ENCODE results near the gene SCAF8.
"Not testable (repeated sequence)": the region's sequence is repeated elsewhere in the genome, so short reads cannot be mapped to it uniquely, and the experiment has no call there.

Gene SCAF8

DNA sequence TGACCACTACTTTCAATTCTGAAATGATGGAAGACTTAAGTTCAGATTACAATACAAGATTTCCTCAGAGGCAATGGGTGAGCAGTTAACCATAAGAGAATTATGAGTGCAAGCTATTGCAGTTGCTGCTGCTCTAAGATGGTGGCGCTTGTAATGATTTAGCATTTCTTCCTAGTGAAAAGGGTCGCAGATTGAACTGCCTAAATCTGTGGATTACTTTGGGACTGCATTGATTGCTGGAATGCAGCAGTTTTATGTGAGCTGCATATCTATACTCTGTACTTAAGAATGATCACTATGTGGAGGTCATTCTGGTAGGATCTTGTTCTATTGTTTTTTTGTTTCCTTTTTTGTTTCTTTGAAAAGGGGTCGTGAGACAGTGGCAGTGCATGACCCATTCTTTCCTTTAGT lies 5.3 kb downstream of the SCAF8 start:
- Histone ChIP-seq H3K9ac (ENCODE audit: low read length) (no peak overlapping the region), H3K36me3 (ENCODE audit: insufficient read depth, low read length) (no peaks in the 10 kb centered on the region), H3K27me3 (ENCODE audit: control insufficient read depth in 1 of 2, insufficient read depth in 2 of 2, low read length in 2 of 2) (no peaks in the 10 kb centered on the region), H3K4me3 (ENCODE audit: low read depth in 1 of 2, low read length in 2 of 2) (no peak overlapping the region), H3K9me3 (ENCODE audit: low read length) (no peaks in the 10 kb centered on the region), H3K27ac (ENCODE audit: low read depth, low read length) (no peak overlapping the region), H3K4me1 (ENCODE audit: insufficient read depth, low read length) (peaks cover 79% of the 10 kb centered on the region)

DNA sequence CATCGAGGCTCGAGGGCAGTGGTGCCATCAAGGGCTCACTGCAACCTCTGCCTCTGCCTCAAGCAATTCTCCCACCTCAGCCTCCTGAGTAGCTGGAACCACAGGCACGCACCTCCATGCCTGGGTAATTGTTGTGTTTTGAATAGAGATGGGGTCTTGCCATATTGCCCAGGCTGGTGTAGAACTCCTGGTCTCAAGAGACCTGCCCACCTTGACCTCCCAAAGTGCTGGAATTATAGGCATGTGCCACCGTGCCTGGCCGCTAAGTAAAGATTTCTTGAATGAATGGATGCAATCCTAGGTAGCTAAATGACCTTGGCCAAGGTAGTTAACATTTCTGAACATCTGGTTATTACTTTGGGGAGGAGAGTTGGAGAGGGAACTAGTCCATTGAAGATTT lies 7.4 kb downstream of the SCAF8 start:
- Histone ChIP-seq H3K27ac (ENCODE audit: low read depth, low read length) (no peak overlapping the region), H3K4me3 (ENCODE audit: low read depth in 1 of 2, low read length in 2 of 2) (no peak overlapping the region), H3K27me3 (ENCODE audit: control insufficient read depth in 1 of 2, insufficient read depth in 2 of 2, low read length in 2 of 2) (no peaks in the 10 kb centered on the region), H3K9ac (ENCODE audit: low read length) (no peak overlapping the region), H3K9me3 (ENCODE audit: low read length) (no peaks in the 10 kb centered on the region), H3K36me3 (ENCODE audit: insufficient read depth, low read length) (no peaks in the 10 kb centered on the region), H3K4me1 (ENCODE audit: insufficient read depth, low read length) (peaks cover 69% of the 10 kb centered on the region)

DNA sequence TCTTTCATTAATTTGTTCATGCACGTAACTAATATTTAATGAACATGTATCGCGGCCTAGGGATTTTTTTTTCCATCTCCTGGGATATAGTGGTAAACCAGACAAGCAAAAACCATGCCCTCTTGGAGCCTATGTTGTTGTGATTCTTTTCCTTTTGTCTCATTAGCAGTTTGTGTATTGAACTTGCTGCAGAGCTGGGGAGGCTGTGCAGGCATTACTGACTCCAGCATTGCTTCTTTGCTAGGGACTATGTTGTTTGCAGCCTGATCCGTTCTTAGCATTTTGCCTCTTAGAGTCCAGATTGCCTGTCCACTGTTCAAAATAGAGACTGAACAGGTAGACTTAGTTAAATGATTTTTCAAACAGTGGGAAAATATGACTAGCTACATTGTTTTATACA lies 9.7 kb downstream of the SCAF8 start:
- no peaks in the 10 kb centered on the region for H3K27me3 ChIP-seq (ENCODE audit: control insufficient read depth in 1 of 2, insufficient read depth in 2 of 2, low read length in 2 of 2)
- H3K36me3 ChIP-seq (ENCODE audit: insufficient read depth, low read length): no peaks in the 10 kb centered on the region
- no peak overlapping the region for H3K27ac ChIP-seq (ENCODE audit: low read depth, low read length)
- H3K9ac ChIP-seq (ENCODE audit: low read length): no peak overlapping the region
- H3K4me1 ChIP-seq (ENCODE audit: insufficient read depth, low read length): peaks cover 58% of the 10 kb centered on the region
- no peaks in the 10 kb centered on the region for H3K9me3 ChIP-seq (ENCODE audit: low read length)
- H3K4me3 ChIP-seq (ENCODE audit: low read depth in 1 of 2, low read length in 2 of 2): no peak overlapping the region

DNA sequence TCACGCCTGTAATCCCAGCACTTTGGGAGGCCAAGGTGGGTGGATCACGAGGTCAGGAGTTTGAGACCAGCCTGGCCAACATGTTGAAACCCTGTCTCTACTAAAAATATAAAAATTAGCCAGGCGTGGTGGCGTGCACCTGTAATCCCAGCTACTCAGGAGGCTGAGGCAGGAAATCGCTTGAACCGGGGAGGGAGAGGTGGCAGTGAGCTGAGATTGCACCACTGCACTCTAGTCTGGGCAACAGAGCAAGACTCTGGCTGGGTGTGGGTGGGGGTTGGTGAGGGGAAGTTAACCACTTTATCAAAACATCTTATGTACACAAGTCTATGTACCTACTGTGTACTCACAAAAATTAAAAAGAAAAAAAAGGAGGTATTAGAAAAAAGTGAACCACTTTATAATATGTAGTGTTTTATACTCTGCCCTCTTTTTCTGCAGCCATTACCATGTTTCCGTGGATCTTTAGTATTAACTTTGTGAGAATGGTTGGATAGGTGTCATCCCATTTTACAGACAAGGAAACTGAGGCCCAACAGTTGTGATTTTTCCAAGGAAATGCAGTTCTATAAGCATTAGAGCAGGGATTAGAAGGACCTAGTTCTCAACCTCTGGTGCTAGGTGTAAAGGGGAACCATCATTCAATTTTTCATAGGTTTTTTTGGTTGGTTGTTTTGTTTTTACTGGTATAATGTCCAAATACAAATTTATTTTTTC lies 11.0 kb downstream of the SCAF8 start:
- H3K9me3 ChIP-seq (ENCODE audit: low read length); H3K9ac ChIP-seq (ENCODE audit: low read length); H3K36me3 ChIP-seq (ENCODE audit: insufficient read depth, low read length); H3K27ac ChIP-seq (ENCODE audit: low read depth, low read length); H3K4me3 ChIP-seq (ENCODE audit: low read depth in 1 of 2, low read length in 2 of 2); H3K27me3 ChIP-seq (ENCODE audit: control insufficient read depth in 1 of 2, insufficient read depth in 2 of 2, low read length in 2 of 2): not testable (repeated sequence)
- H3K4me1 ChIP-seq (ENCODE audit: insufficient read depth, low read length): peaks cover 46% of the 10 kb centered on the region

DNA sequence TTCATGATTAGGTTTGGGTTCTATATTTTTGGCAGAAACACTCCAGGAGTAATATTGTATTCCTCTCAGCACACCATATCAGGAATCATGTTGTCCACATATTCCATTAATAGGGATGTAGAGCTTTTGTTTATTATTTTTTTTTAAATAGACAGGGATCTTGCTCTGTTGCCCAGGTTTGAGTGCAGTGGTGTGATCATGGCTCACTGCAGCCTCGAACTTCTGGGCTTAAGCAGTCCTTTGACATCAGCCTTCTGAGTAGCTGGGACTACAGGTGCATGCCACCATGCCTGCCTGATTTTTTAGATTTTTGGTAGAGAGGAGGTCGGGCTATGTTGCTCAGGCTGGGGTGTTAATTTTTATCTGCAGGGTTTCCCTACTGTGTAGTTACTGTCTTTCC lies 12.0 kb downstream of the SCAF8 start:
- H3K27me3 ChIP-seq (ENCODE audit: control insufficient read depth in 1 of 2, insufficient read depth in 2 of 2, low read length in 2 of 2): no peaks in the 10 kb centered on the region
- no peaks in the 10 kb centered on the region for H3K9me3 ChIP-seq (ENCODE audit: low read length)
- H3K9ac ChIP-seq (ENCODE audit: low read length): no peak overlapping the region
- no peak overlapping the region for H3K4me3 ChIP-seq (ENCODE audit: low read depth in 1 of 2, low read length in 2 of 2)
- no peaks in the 10 kb centered on the region for H3K36me3 ChIP-seq (ENCODE audit: insufficient read depth, low read length)
- no peak overlapping the region for H3K27ac ChIP-seq (ENCODE audit: low read depth, low read length)
- H3K4me1 ChIP-seq (ENCODE audit: insufficient read depth, low read length): peaks cover 46% of the 10 kb centered on the region

DNA sequence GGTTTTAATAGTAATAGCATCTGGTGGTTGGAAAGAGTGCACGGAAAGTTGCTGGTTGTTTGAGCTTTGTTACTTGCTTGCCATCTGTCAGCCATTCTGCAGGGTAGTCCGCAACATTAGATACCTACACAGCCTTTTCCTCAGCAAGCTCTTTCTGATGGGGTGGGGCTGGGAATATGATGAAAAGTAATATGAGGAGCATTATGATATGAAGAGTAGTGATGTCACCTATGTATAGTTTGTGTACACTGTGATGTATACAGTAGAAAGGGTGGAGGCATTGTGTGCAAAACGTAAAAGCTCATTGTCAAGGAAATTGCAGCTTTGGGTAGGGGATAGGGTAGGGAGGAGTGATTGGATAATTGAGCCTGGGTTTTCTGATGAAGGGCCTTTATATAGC lies 16.1 kb downstream of the SCAF8 start:
- H3K27ac ChIP-seq (ENCODE audit: low read depth, low read length): no peak overlapping the region
- no peaks in the 10 kb centered on the region for H3K9me3 ChIP-seq (ENCODE audit: low read length)
- H3K9ac ChIP-seq (ENCODE audit: low read length): no peak overlapping the region
- H3K4me1 ChIP-seq (ENCODE audit: insufficient read depth, low read length): peaks cover 34% of the 10 kb centered on the region
- H3K27me3 ChIP-seq (ENCODE audit: control insufficient read depth in 1 of 2, insufficient read depth in 2 of 2, low read length in 2 of 2): no peaks in the 10 kb centered on the region
- no peak overlapping the region for H3K4me3 ChIP-seq (ENCODE audit: low read depth in 1 of 2, low read length in 2 of 2)
- no peaks in the 10 kb centered on the region for H3K36me3 ChIP-seq (ENCODE audit: insufficient read depth, low read length)

DNA sequence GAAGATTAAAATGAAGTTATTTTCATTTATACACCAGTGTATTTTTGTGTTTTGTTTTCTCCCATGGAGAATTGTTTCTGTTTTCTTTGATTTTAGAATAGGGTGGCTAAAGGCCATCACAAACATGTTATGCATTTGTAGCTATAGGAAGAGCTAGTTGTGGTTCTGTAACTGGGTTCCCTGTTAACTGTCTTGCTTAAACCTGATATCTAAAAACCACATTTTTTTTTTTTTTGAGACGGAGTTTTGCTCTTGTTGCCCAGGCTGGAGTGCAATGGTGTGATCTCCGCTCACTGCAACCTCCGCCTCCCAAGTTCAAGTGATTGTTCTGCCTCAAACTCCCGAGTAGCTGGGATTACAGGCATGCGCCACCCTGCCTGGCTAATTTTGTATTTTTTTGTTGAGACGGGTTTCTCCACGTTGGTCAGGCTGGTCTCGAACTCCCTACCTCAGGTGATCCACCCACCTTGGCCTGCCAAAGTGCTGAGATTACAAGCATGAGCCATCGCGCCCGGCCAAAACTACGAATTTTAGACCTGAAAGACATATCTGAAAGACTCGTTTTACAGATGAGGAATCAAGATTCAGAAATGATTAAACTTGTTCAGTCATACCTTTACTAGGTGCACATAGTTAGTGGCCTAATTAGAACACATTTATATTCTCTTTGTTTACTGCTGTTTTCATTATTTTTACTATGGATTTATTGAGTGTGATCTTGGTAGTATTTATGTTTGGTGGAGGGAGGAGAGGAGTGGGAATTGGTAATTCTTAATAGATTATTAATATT lies 18.0 kb downstream of the SCAF8 start:
- Histone ChIP-seq H3K9me3 (ENCODE audit: low read length) (no peaks in the 10 kb centered on the region), H3K4me1 (ENCODE audit: insufficient read depth, low read length) (peaks cover 37% of the 10 kb centered on the region)

DNA sequence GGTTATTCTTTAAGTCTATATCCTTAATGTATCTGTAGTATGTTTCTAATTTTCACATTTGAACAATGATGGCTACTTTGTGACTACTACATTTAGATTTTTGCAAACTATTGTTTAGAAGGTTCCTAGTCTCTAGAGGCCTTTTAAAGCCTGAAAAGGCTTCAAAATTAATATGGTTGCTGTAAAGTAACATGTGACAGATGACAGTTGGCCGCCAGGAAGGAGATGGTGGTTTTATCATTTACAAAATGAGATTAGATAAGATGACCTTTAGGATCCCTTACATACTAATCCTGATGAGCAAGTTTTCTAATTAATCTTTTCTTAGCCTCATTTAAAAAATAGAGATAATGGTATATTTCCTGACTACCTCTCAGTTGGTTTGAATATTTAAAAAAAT lies 18.8 kb downstream of the SCAF8 start:
- Histone ChIP-seq H3K27ac (ENCODE audit: low read depth, low read length) (no peak overlapping the region), H3K27me3 (ENCODE audit: control insufficient read depth in 1 of 2, insufficient read depth in 2 of 2, low read length in 2 of 2) (no peaks in the 10 kb centered on the region), H3K4me3 (ENCODE audit: low read depth in 1 of 2, low read length in 2 of 2) (no peak overlapping the region), H3K9ac (ENCODE audit: low read length) (no peak overlapping the region), H3K4me1 (ENCODE audit: insufficient read depth, low read length) (peaks cover 35% of the 10 kb centered on the region), H3K9me3 (ENCODE audit: low read length) (no peaks in the 10 kb centered on the region), H3K36me3 (ENCODE audit: insufficient read depth, low read length) (no peaks in the 10 kb centered on the region)

More for the DNA sequence above, 18.0 kb downstream of the SCAF8 start:
- no peaks in the 10 kb centered on the region for H3K27me3 ChIP-seq (ENCODE audit: control insufficient read depth in 1 of 2, insufficient read depth in 2 of 2, low read length in 2 of 2)
- no peaks in the 10 kb centered on the region for H3K36me3 ChIP-seq (ENCODE audit: insufficient read depth, low read length)
- no peak overlapping the region for H3K9ac ChIP-seq (ENCODE audit: low read length)
- no peak overlapping the region for H3K4me3 ChIP-seq (ENCODE audit: low read depth in 1 of 2, low read length in 2 of 2)
- no peak overlapping the region for H3K27ac ChIP-seq (ENCODE audit: low read depth, low read length)

DNA sequence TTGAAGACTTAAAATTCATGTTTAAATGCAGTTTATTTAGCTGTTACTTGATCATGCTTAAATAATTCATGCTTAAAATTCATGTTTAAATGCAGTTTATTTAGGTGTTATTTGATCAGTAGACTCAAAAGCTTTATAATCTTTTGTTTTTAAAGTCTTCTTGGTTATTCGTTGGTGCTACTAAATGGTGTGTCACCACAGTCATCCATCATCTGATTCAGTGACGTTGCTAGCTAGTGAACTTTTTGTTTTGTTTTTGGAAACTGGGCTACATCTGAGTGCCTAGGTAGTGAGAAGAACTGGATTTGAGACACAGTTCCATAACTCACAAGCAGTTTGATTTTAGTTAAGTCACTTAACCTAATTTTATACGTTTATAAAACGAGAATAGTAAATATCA lies 20.9 kb downstream of the SCAF8 start:
- H3K9me3 ChIP-seq (ENCODE audit: low read length): no peaks in the 10 kb centered on the region
- no peaks in the 10 kb centered on the region for H3K27me3 ChIP-seq (ENCODE audit: control insufficient read depth in 1 of 2, insufficient read depth in 2 of 2, low read length in 2 of 2)
- no peaks in the 10 kb centered on the region for H3K36me3 ChIP-seq (ENCODE audit: insufficient read depth, low read length)
- H3K27ac ChIP-seq (ENCODE audit: low read depth, low read length): no peak overlapping the region
- H3K4me3 ChIP-seq (ENCODE audit: low read depth in 1 of 2, low read length in 2 of 2): no peak overlapping the region
- no peak overlapping the region for H3K9ac ChIP-seq (ENCODE audit: low read length)
- peaks cover 40% of the 10 kb centered on the region for H3K4me1 ChIP-seq (ENCODE audit: insufficient read depth, low read length)

DNA sequence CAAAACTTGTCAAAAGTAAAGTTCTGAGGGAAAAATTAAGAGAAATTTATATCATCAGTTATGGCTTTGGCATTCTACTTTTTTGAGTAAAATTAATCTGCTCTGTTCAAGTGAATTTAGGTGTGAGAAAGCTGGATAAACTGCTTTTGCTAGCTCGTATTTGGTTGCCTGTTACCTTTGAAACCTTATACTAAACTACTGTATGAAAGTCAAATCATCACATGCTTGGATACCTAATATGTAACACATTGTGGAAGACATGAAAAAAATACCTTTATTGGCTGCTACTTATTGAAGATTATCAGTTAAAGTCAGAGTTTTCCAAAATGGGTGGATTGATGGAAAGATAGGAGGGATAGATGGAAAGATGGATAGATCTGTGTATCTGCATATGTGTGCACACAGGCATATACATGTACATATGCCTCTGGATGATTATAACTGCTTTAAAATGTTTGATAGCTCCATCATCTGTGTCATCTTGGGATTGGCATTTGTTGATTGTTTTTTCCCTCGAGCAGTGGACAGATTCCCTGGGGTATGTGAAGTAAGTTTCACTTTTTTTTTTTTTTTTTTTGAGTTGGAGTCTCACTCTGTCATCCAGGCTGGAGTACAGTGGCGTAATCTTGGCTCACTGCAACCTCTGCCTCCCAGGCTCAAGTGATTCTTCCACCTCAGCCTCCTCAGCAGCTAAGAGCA lies 24.3 kb downstream of the SCAF8 start:
- no peak overlapping the region for H3K4me3 ChIP-seq (ENCODE audit: low read depth in 1 of 2, low read length in 2 of 2)
- no peaks in the 10 kb centered on the region for H3K27me3 ChIP-seq (ENCODE audit: control insufficient read depth in 1 of 2, insufficient read depth in 2 of 2, low read length in 2 of 2)
- H3K36me3 ChIP-seq (ENCODE audit: insufficient read depth, low read length): no peaks in the 10 kb centered on the region

DNA sequence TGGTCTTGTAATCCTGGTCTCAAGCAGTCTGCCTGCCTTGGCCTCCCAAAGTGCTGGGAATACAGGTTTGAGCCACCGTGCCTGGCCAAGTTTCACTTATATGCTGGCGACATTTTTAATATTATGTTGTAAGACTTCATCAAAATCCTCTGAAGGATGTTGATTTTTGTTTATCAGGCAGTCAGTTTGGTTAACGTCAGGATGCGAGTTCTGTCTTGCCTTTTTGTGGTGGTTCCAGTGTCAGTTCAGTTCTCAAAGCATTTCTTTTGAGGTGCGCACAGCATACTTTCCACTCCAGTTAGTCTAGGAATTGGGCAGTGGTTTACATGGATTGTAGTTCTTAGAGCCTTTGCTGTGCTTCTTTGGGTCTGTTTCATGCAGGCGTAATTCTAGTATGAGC lies 24.9 kb downstream of the SCAF8 start:
- Histone ChIP-seq H3K36me3 (ENCODE audit: insufficient read depth, low read length) (no peaks in the 10 kb centered on the region), H3K27me3 (ENCODE audit: control insufficient read depth in 1 of 2, insufficient read depth in 2 of 2, low read length in 2 of 2) (no peaks in the 10 kb centered on the region), H3K9ac (ENCODE audit: low read length) (no peak overlapping the region), H3K4me3 (ENCODE audit: low read depth in 1 of 2, low read length in 2 of 2) (no peak overlapping the region), H3K9me3 (ENCODE audit: low read length) (no peaks in the 10 kb centered on the region), H3K4me1 (ENCODE audit: insufficient read depth, low read length) (peaks cover 28% of the 10 kb centered on the region), H3K27ac (ENCODE audit: low read depth, low read length) (no peak overlapping the region)

More for the DNA sequence above, 24.3 kb downstream of the SCAF8 start:
- Histone ChIP-seq H3K9ac (ENCODE audit: low read length) (no peak overlapping the region), H3K4me1 (ENCODE audit: insufficient read depth, low read length) (peaks cover 23% of the 10 kb centered on the region), H3K27ac (ENCODE audit: low read depth, low read length) (no peak overlapping the region), H3K9me3 (ENCODE audit: low read length) (no peaks in the 10 kb centered on the region)

All from muscle layer of colon (tissue), 2 donors.